Hippocampal formation (tissue), 2 donors: Measurements from ENCODE around the gene PADI3.
"Not testable (repeated sequence)": the region's sequence is repeated elsewhere in the genome, so short reads cannot be mapped to it uniquely, and the experiment has no call there.

Experiments used
- DNase-seq, 2 donors: peaks; one replicate each; lab custom pipeline; 2025; lab: John Stamatoyannopoulos, UW

Gene PADI3

DNA sequence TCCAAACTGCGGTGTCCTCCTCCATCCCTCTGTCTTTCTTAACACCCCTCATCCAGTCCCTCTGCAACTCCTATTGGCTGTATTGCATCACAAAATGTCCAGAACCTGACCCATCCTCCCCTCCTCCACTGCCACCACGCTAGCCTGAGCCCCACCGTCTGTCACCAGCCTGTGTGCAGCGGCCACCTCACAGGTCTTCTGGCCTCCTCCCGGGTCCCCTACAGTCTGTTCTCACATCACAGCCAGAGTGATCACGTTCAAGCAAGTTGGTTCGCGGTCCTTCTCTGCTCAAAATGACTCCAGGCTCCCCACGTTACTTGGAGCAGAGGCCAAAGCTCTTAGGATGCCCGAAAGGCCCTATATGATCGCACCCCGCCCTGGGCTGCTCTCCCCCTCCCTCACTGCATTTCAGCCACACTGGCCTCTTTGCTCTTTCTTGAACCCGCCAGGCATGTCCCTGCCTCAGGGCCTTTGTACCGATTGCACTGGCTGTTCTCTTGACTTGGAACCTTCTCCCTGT is 56.7 kb downstream of the PADI3 start:
- no peak for DNase-seq

DNA sequence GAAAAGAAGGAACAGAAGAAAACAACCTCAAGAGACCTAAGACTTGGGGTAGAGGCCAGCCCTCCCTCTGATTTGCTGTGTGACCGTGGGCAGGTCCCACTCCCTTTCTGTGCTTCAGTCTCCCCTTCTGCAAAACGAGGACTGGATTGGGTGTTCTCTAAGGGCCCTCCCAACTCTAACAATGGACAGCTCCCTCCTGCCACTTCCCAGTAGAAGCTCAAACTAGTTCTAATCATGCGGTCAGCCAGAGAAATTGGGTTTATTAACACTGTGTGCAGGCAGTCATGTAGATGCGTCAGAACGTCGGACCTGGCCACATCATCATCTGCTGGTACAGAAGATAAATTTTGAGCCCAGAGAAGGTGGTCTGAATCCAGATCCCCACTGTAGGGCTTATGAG is 57.5 kb downstream of the PADI3 start:
- no peak for DNase-seq

DNA sequence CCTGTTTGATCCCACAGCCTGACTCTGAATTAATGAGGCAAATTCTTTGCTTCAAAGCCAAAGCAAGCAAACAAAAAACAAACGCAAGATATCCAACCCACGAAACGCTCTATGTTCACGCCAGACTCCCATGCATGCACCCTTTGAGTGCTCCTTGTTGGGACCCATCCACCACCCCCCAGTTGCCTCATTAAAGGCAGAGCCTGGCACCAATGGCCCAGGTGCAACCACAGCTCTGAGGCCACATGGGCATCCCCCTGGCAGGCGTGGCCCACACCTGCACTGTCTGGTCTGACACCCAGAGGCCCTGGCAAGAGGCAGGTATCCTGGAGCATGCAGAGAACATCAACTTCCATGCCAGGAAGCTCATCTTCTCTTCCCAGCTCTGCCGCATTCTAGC is 58.0 kb downstream of the PADI3 start:
- DNase-seq = no peak

- DNase-seq = no peak
Observed at GRCh38 chr1:17307329-17307728, 58.4 kb downstream of the PADI3 start.

DNA sequence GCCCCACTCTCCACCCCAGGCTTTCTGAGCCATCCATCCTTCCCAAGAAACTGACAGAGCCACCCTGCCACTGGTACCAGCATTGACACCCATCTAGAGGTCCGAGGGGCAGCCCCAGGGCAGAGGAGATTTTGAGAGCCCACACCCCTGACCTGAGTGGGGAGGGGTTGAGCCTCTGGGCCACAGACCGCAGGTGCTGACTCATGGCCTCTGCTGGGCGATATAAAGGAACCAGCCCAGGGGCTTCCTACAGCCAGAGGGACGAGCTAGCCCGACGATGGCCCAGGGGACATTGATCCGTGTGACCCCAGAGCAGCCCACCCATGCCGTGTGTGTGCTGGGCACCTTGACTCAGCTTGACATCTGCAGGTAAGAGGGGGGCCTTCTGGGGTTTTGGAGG is 59.0 kb downstream of the PADI3 start, which contains the start of gene PADI4:
TSS of gene PADI4 (plus strand) at position 252 of the 400 bp plus-strand sequence. CDS start at position 278, 26 bp downstream.
- DNase-seq = no peak

GRCh38 chr1:17308593-17308992 is 59.7 kb downstream of the PADI3 start:
- DNase-seq = no peak

DNA sequence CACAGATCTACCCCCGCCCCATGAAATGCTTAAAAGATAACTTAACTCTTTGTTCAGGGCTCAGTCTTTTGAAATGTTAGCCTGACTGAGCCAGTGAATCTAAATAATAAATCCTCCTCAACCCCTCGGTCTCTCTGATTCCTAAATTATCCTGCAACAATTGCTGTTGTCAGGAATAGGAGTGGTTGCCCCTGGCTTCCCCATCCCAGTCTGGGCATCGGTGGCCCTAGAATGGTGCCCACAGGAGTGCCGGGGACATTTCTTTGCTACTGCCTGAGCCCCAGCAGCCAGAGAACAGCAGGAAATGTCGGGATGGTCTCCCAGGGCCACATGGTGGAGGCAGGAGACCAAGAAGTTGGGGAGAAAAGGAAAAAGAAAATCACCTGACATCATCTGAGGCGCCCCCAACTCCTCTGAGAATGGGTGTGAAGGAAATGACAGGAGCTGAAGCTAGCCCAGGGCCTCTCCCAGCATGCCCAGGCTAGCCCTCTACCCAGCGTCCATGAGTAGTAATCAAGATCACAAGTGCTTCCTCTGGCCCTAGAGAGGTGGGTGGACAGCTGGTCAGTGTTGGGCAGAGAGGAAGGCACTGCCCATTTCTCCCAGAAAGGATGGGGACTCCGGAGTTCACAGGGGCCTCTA is 60.6 kb downstream of the PADI3 start:
- no peak for DNase-seq

DNA sequence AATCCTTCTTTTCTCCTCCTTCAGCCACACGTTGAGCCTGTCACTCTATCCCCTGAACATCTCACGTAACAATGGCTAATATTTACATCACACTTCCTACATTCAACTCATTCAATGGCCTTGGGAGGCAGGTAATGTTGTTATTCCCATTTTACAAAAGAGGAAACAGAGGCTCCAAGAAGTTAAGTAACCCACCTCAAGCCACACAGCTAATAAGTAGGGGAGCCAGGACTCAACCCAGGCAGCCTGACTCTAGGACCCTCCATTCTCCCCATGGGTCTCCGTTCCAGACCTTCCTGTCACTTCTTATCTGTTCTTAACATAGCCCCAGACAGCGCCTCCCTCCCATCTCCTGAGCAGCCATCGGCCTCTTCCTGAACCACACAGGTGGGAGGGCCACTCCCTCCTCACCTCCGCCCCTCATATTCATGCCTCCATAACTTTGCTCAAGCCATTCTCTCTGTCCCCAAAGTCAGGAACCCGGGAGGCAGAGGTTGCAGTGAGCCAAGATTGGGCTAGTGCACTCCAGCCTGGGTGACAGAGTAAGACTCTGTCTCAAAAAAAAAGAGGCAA is 61.3 kb downstream of the PADI3 start:
- no peak for DNase-seq

GRCh38 chr1:17313530-17314309 is 64.8 kb downstream of the PADI3 start:
- no peak for DNase-seq

DNA sequence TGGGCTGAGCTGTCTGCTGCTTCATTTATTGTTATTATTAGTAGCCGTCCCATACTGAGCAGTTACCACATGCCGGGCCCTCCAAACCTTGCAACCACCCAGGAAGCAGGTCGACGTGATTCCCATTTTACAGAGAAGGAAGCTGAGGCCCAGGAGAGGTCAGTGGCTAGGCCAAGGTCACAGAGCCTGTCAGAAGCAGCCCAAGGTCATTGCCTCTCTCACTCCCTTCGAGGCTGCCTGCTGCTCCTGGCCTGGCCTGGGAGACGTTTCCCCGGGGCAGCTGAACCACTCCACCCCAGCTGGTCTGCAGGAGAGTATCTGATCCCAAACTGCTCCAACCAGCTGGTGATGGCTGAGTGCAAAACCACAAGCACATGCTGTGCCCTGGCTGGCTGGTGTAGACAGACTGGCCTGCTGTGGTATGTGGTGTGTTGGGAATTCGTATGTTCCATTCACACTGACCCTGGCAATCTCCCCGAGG is 65.6 kb downstream of the PADI3 start:
- no peak for DNase-seq

- no peak for DNase-seq
Observed at GRCh38 chr1:17315542-17316130, 66.7 kb downstream of the PADI3 start.

- no peak for DNase-seq
Observed at GRCh38 chr1:17316704-17317103, 67.8 kb downstream of the PADI3 start.

DNA sequence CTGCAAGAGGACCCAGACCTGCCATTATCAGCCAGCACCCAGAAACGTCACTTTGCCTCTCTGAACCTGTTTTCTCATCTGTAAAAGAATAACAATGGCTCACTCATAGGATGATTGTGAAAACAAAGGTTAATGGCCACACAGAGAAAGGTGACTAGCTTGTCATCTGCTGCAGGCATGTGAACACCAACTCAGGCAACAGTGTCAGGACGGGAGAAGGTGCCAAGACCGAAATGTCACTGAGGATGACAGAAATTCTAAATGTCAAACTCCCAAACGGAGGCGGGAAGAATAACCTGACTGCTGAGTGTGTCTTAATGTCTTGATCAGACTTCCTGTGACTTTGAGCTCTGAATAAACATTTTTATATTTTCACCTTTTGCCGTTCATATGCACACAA is 69.4 kb downstream of the PADI3 start:
- DNase-seq = no peak

DNA sequence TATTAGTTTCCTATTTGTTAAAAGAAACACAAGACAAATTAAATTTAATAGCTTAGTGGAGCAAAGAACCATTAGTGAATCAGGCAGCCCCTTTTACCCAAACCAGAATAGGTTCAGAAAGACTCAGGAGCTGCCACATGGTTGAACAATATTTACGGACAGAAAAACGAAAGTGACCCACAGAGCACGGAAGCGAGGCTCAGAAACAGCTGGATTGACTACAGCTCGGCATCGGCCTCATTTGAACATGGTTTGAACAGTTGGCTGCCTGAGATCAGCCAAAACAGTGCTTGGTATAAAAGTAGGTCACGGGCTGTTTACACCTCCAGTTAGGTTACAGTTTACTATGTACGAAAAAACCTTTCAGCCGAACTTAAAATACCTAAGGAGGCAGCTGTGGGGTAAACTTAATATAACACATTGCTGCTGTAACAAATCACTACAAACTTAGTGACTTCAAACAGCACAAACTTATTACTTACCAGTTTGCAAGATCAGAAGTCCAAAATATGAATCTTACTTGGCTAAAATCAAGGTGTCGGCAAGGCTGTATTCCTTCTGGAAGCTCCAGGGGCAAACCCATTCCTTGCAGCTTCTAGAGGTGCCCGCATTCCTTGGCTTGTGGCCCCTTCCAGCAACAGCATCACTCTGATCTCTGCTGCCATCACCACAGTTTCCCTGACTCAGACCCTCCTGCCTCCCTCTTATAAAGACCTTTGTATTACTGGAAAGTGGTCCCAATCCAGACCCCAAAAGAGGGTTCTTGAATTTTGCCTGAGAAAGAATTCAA is 70.9 kb downstream of the PADI3 start:
- no peak for DNase-seq

DNA sequence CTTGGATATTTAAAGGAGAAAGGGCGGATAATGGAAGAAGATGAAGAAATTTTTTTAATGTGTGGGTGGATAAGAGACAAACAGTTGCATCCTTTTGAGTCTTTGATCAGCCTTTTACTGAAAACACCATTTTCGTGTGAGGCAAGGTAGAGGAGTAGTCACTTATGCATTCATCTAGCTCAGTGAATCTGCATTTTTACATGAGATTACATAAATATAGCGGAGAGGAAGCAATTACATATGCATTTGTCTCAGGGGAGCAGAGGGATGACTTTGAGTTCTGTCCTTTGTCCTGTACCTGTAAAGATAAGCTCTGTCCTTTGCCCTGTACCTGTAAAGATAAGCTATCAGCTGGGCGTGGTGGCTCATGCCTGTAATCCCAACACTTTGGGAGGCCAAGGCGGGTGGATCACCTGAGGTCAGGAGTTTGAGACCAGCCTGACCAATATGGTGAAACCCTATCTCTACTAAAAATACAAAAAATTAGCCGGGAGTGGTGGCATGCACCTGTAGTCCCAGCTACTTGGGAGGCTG is 73.0 kb downstream of the PADI3 start:
- DNase-seq = not testable (repeated sequence)

GRCh38 chr1:17328855-17329254 is 80.0 kb downstream of the PADI3 start:
- no peak for DNase-seq

DNA sequence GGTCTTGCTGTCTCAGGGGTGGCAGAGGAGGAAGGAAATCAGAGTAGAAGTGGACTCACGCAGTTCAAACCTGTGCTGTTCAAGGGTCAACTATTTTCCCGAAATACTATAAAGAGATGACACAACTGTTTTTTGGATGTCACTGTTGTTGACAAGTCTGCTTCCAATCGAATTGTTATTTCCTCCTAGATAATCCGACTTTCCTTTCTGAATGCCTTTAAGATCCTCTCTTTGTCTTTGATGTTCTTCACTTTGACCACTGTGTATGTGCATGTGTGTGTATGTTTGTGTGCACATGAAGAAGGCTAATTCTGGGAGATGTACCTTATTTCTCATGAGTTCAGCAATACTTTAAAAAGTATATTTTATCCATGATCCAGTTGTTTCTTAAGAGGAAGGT is 80.7 kb downstream of the PADI3 start:
- no peak for DNase-seq

DNA sequence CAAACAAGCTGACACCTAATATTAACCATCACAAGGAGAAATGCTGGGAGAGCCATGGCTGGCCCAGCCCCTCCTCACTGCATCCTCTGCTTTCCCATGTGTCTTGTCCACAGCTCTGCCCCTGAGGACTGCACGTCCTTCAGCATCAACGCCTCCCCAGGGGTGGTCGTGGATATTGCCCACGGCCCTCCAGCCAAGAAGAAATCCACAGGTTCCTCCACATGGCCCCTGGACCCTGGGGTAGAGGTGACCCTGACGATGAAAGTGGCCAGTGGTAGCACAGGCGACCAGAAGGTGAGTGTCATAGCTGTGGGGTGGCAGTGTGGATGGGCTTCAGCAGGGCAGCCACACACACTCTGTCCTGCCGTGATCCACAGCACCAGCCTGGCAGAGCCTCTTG is 82.0 kb downstream of the PADI3 start:
- no peak for DNase-seq

DNA sequence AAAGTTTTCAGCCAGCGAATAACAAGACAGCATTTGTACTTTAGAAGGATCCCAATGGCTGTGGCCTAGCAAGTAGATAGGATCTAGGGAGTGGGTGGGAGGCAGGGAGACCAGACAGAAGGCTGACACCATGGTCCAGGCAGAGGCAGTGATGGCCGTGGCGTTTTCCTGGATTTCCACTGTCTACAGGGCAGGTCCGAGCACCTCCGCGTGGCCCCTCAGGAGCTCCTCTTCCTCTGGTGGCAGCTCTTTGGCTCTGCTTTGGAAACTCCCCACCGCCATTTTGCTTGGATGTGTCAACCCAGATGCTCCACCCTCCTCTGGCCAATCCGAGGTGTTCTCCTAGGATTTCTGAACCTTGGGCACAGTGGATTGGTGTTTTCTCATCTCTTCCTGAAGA is 84.2 kb downstream of the PADI3 start:
- no peak for DNase-seq
